ENCODE results near the gene FAM9A.

Gene FAM9A

DNA sequence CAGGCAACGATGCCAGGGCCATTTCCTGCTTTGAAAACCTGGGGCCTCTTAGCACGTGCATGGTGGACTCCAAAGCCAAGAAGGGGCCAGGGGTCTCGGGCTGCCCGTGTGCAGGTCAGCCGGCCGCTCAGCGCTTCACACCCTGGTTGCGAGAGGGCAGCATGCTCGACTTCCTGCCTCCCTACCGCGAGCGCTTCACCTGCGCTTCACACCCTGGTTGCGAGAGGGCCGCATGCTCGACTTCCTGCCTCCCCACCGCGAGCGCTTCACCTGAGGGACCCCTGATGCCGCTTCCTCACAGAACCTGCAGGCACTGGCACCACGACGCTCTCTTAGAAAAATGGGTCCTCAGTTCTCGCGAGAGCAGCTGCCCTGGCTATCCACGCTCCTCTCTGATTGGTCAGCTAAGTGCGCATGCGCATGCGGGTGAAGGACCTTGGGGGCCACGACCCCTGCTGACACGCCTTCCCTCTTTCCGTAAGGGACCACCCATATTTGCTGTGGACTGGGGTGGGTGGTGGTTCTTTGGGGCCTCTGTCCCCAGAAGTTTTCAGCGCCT lies at the start of gene FAM9A:
Gene FAM9A, minus strand, starts transcription at position 343 of the 559 bp plus-strand sequence. CDS start 1,212 bp downstream, outside the sequence.
- DNase-seq, result no peak

DNA sequence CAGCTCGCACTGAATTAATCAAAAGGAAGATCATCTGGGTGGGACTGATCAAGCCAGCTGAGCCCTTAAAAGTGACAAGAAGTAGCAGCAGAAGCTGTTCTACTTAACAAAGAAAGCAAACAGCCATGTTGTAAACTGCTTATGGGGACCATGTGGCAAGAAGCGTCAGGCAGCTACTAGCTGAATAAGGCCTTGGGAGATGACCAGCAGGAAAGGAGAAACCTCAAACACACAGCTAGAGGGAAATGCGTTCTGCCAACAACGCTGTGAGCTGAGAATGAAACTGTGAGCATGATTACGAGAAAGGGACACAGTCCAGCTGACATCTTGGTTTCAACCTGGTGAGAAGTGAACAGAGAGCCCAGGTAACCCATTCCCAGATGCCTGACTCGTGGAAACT lies 49.3 kb upstream of the FAM9A start:
- no peak for DNase-seq

DNA sequence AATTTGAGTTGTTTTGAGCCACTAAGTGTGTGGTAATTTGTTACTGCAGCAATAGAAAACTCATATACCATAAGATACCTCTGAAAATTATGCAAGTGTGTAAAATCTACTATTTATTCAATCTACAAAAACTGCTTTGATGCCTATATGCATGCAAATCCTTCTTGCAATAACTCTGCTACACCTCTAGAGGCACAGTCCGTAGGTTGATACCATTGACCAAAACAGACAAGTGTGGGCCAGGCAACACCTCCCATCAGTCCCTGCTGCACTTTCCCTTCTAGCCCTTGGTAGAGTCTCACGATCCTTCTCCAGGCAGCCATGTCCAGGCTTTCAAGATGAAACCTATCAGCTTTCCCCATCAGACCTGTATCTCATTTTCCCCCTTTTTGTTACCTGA lies 48.8 kb upstream of the FAM9A start:
- no peak for DNase-seq

DNA sequence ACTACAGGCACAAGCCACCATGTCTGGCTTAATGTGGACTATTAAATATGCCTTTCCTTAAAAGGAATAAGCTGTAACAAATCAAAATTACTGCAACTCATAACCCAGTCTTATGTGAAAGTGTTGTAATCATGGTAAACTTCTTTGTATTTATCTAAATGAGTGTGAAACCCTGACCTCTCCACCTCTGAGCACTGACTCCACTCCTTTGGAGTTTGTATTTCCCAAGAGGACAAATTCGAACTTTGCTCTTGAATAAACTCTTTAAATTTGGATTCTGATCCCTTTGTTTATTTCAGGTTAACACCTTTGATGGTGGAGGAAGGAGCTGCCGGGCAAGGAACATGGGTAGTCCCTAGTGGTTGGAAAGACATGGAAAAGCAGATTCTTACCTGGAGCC lies 48.3 kb upstream of the FAM9A start:
- DNase-seq, result no peak

DNA sequence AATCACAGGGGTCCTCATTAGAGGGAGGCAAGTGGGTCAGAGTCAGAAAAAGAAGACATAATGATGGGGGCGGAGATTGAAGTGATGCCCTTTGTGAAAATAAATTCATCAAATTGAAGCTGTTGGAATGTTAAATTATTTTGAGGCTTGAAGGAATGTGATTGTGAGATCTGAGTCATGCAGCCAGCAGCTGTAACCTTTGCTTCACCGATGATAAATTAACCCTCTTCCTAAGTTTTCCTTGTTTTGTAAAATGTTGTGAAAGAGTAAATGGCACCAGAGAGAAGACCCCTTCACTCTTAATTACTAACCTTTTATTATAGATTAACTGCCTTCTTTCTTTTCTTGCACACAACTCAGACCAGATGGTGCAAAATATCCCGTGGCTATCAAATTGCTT lies 47.7 kb upstream of the FAM9A start:
- DNase-seq, result no peak

DNA sequence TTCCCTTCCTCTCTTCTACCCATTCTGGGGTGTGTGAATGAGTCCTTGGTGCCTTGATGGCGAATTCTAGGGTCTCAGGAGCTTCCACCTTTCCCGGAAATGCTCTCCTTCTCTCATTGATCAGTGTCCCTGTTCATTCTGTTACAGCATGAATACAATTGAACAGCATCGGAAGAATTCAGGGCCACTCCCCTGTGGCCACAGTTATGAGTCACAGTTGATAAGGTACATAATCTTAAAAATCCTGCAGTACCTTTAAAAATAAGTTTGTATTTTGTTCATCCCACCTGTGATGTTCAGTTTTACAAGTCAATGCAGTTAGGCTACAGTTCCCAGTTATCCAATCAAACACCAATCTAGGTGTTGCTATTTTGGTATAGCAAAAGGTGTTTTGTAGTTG lies 47.3 kb upstream of the FAM9A start:
- DNase-seq, result no peak

DNA sequence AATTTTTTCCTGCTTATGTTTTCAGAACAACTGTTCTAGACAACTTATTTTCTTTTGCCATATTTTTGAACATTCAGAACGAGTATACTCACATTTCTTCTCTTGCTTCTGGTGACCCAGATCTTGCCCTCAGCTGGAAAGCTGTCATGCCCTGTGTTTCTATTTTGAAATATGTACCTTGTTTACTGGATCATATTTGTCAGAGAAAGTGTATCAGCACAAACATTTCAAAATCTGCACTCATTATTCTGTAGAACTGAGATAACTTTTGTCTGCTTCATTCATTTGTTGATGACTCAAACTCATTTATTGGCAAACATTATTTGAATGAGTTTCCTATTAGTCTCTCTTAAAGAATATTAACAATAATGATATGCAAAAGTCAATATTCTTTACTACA lies 46.2 kb upstream of the FAM9A start:
- no peak for DNase-seq

DNA sequence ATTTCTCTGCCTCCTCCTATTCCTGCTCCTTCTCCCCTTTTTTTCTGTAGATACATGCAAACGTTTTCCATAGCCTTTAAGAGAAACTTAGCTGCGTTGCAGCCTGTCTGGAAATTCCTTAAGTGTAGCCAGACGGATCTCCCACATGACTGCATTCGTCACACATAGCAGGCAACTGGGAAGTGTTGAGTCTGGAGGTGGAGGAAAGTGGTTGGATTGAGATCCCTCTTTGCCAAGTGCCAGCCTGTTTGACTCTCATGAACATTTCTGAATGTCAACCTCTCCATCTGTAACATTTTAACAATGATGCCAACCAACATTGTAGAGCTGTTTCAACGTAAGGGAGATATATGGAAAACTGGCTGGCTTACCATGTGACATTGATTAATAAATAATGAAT lies 45.1 kb upstream of the FAM9A start:
- DNase-seq, result no peak

DNA sequence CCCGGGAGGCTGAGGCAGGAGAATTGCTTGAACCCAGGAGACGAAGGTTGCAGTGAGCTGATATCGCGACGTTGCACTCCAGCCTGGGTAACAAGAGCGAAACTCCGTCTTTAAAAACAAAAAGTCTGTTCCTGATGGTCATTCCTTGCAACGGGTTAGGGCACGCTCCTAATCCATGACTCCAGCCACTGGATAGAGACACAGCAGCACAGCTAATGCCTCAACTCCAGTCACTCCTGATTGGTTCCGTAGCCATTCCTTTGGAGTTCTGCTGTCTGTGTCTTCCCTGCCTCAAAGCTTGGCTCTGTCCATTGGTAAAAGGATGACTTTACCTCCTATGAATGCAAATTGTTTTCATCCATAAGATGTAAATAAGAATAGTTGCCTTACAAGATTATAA lies 44.3 kb upstream of the FAM9A start:
- DNase-seq, result no peak

DNA sequence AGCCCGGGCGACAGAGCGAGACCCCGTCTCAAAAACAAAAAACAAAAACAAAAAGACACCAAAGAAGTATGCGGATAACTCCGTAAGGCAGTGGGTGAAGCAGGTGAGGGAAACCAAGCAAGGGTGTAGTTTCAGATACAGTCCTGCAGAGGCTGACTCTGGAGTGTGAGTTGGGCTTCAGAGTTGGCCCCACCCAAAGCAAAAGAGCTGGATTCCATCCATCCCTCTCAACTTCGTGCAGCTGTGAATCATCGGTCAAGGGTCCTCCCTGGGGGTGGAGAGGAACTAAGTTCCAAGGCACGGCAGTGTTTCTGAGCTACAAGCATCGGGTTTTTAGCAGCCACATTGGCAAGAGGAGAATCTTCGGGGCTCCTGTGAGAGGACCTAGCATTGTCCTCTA lies 43.9 kb upstream of the FAM9A start:
- no peak for DNase-seq

DNA sequence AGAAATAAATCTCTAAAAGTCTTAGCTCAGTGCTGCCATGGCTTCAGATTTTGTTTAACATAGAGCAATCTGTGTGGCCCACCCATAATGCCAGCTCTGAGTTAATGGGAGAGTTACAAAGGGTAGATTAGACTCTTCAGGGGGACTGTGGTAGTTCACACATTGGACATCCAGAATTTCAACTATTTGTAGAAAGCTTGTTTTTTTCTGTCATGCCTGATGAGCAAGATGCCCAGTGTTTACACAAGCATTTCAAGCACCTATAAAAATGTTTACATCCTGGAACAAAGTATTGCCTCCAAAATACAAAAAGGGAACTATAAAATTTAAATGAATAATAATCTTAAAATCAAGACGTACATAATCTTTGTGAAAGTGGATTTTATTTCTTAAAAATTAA lies 43.0 kb upstream of the FAM9A start:
- no peak for DNase-seq

DNA sequence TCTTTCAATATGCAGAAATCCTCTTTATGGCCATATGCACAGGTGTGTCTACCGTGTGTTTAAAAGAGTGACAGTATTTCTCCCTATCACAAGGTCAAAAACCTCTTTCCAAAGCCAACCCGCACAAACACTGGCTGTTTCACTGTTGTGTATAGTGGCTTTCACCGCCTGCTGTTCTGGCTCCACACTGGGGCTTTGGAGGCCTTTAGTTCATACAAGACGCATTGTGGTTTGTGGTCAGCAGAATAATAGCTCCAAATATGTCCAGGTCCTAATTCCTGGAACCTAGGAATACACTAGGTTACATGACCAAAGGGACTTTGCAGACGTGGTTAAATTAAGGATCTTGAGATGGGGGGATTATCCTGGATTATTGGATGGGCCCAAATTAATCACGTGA lies 40.7 kb upstream of the FAM9A start:
- DNase-seq, result no peak

DNA sequence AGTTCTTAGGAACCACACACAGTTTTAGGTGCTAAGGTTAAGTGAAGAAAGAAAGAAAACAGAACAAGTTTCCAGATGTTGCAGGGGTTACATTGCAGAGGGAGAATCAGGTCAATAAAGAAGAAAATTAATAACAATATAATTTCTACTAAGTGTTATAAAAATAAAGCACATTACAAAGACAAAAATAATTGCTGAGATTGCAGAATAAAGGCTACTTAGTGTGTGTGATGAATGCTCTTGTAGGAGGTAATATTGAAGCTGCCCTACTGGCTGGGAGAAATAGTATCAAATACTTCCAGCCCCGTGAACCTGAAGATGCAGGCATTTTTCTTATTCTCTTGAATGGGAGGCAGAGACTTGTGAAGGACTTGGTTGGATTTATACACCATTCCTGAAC lies 33.2 kb upstream of the FAM9A start:
- DNase-seq, result no peak

DNA sequence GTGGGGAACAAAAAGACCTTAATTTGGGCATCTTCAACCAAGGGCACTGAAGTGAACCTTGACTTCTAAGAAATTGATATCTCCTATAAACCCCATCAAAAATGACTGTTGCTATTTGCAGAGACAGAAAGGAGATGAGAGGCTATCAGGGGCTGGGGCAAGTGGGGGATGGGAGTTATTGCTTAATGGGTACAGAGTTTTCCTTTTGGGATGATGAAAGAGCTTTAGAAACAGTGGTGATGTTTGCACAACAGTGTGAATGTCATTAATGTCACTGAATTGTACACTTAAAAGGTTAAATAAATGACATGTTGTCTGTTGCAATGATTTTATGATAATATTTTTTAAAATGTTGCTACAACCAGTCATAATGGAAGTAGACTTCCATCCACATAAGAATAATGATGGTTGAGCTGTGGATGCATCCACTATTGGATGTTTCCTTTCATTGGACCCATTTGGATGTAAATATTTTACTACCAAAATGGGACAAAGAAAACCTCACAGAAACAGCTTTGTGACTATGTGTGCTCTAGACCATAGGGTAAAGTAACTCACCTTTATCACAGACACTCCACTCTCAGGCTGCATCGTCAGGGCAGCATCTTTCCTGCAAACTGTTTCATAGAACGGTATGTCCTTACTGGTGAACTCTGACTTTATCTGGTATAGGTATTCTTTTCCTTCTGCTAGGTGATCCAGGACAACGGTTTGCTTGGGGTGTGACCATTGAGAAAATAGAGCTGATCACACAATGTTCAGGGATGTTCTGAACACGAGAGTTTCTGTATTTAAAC lies 31.6 kb upstream of the FAM9A start:
- DNase-seq, result no peak

DNA sequence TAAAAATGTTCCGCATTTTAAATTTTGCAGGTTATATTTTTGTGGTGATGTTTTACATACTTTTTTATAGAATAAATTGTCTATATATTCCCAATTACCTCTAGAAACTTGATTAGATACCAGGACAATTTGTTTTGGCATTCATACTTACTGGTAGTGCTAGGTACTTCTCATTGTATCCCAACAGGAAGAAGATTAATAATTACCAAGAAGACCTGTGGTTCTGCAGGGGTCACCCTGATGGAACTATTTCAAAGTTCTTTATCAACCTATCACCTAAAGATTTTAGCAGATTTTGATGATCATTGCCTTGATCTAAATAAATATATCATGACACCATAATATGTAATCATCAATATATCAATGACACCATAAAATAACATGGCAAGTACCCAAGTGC lies 22.5 kb upstream of the FAM9A start:
- no peak for DNase-seq

DNA sequence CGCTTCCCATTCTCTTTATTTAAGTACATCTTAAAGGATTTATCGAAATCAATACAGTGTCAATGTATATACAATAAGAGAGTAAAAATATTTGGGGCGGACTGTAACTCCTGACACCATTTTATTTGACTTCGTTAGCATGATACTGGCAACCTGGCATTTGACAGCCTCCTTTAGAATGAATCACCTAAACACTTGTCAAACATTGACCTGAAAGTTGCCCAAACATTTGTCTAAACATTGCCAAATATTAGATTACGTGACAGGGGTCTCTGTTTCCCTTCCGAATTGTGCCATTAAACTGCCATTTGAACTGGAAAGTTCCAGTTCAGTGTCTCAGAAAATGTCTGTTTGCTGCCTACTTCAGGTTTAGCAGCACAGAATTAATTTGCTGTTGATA lies 20.8 kb upstream of the FAM9A start:
- DNase-seq, result no peak

DNA sequence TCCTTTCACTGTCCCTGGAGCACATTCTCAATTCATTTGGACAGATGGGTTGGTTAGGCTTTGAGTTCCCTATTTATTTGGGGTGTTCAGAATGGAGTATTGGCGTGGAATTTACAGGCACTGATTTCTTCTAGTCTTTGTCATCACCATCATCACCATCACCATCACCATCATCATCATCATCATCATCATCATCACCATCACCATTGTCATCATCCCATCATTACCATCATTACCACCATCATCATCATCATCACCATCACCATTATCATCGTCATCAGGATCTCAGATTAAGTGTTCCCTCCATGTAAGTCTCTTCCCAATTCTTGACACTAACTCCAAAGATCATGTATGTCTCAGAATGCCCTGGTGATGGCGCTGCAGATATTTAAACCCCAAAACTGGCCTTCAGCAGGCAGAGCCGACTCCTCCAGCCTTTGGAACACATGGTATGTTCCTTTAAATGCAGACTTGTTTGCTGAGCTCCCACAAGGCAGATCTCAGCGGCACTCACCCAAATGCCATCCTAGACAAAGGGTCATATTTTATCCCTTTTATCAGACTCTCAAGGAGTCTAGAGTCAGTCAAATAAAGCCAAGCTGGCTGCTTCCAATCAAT lies 19.8 kb upstream of the FAM9A start:
- no peak for DNase-seq

DNA sequence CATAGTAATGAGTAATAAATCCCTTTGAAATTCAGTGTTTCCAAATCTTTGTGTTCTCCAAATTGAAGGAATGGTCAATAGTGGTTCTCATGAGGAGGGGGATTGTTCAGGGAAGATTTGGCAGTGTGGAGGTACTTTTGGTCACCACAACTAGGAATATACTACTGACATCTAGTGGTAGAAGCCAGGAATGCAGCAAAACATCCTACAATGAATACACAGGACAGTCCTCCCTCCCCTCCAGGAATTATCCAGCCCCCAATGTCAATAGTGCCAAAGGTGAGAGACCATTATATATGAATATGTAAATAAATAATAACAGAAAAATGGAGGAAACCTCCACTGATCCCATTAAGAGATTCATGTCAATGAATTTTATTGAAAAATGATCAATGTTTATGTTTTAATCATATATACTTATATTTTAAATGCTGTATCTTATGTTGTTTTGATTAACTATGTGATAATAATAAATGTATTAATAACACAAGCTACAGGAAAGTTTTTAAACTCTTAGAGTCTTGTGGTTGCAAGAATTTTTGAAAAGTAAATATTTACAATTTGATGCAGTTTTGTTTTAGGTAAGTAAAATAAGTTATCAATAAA lies 14.4 kb upstream of the FAM9A start:
- peak; percentile 24 for DNase-seq

DNA sequence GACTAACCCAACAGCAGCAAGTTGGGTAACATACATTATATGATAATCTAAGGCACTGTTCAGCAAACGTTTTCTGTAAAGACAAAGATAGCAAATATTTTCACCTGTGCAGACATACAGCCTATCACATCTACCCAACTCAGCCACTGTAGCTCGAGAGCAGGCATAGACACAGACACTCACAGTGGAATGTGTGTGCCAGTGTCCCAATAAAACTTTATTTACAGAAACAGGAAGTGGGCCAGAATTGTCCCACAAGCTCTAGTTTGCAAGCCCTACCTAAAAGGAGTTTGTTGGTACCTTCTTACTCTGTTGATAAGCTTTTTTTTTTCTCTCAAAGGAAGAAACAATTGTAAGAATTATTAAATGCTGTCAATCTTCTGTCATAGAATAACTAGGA lies 11.9 kb upstream of the FAM9A start:
- no peak for DNase-seq

DNA sequence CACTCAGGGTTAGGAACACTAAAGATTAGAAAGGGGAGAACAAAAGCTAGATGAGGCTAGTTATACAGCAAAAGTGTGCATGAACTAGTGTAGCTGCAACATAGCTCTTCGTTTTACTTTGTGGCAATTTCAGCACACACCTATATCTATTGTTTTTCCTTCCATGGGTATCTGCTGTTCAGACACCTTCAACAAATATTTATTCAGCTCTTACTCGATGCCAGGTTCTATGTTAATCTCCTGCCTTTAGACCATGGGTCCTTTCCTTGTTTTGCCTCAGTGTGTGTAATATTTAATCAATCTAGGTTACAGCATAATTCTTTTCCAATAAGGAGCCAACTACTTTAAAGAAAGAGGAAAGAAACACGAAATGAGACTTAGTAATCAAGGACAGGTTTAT lies 10.4 kb upstream of the FAM9A start:
- DNase-seq, result no peak

DNA sequence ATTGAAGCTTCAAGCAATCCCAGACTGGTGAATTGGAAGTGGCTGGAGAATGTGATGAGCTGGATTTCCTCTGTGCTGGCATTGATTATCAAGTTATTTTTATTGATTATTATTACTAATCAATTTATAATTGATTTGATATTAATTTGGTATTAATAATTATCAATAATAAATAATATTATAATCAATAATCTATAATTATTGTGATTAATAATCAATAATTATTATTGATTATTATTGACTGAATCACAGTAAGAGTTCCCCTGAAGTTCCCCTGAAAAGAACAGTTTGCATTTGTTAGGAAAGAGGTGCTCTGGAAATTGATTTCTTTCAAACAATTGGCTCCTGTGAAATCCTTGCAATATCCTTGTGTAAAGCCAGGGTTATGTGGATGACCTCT lies 7.5 kb upstream of the FAM9A start:
- no peak for DNase-seq

DNA sequence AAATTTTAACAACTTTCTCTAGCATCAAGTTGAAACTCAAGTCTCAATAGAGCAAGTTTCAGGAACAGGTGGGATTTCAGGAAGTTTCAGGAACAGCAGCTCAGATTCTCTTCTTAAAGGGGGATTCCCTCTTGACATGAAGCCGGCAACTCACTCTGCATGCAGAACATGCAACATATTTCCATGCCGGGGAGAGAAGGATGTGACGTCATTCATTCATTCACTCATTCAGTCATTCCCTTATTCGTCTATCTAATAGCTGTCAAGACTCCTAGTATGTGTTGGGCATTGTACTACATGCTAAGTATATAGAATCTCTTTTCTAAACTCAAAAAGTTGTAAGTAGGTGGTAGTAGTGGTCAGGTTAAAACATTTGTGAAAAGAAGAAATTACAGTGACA lies 4.8 kb upstream of the FAM9A start:
- DNase-seq, result no peak

DNA sequence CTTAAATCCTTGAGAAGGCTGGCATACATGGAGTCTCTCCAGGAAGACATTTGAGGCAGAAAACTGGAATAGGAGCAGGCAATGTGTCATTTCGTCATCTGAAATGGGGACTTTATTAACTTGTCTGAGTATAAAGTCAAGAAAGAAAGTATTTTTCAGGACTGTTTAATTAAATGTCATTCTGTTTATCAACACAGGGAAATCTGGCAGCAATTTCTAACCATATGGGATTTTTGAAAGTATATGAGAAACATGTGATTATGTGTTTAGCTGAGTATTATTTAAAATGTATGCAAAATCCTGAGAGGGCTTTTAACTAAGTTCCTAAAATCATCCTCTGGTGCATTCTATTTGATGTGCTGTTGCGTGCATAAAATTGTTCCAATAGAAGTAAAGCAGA lies 3.9 kb upstream of the FAM9A start:
- no peak for DNase-seq

DNA sequence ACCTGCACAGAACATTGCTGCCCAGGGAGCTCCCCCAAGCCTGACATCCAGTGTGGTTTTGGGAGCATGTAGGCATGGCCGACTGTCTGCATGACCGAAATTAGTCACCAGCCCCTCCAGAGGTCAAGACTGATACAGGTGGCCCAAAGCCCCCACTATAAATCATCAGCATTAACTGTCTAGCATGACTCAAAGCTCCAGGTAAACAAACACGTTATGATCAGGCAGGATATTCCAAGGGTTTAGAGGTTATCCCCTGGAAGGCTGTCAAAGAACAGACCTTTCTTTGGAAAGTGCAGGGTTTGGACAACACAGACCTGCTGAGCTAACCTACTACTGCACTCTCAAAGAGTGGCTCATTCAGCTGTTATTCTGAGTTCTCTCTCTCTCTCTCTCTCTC lies 2.1 kb upstream of the FAM9A start:
- no peak for DNase-seq

Measured in CD4-positive, alpha-beta T cell treated with Interleukin-6 for 4 hours (primary cell).